ENCODE results near the gene IL17RB.

IL17RB gene

DNA sequence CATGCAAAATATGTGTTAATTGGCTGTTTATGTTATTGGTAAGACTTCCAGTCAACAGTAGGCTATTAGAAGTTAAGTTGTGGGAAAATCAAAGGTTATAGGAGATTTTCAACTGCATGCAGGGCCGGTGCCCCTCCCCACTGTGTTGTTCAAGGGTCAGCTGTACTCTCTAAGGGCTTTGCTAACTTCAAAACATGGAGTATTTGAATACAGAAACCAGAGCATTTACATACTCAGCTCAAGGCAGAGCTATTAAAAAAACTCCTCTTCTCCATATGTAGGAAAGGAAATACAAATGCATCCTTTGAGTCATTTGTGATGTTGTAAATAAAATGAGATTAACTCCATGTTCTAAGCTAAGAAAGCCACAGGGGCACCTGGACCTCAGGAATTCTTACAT lies 16.8 kb downstream of the IL17RB start:
- no peak for DNase-seq

DNA sequence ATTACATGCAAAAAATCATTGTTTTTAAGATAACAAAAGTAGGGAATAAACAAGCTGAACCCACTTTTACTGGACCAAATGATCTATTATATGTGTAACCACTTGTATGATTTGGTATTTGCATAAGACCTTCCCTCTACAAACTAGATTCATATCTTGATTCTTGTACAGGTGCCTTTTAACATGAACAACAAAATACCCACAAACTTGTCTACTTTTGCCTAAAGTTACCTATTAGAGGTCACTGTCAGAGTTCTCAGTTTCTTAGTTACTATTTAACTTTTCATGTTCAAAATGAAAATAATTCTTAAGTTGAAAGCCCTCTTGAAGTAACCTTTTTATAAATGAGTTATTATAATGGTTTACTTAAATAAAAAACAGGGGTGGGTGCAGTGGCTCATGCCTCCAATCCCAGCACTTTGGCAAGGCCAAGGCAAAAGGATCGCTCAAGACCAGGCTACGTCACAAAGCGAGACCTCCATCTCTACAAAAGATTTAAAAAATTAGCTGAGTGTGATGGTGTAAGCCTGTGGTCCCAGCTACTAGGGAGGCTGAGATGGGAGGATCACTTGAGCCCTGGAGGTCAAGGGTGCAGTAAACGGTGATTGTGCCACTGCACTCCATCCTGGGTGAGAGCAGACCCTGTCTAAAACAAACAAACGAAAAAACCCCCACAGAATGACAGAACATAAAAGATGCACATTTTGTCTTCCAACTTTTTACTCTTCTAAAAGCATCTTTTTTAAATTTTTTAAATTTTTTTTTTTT lies 19.5 kb downstream of the IL17RB start:
- no peak for DNase-seq

GRCh38 chr3:53880396-53881345 lies 34.3 kb downstream of the IL17RB start:
- no peak for DNase-seq

- DNase-seq = peak; percentile 55
Observed at GRCh38 chr3:53881691-53882593, 35.6 kb downstream of the IL17RB start, which contains the start of gene ACTR8. Gene ACTR8, minus strand, starts transcription at chr3:53882152. Its CDS starts 51 bp downstream, at chr3:53882101.

- DNase-seq = no peak
Observed at GRCh38 chr3:53883008-53883407, 36.6 kb downstream of the IL17RB start.

DNA sequence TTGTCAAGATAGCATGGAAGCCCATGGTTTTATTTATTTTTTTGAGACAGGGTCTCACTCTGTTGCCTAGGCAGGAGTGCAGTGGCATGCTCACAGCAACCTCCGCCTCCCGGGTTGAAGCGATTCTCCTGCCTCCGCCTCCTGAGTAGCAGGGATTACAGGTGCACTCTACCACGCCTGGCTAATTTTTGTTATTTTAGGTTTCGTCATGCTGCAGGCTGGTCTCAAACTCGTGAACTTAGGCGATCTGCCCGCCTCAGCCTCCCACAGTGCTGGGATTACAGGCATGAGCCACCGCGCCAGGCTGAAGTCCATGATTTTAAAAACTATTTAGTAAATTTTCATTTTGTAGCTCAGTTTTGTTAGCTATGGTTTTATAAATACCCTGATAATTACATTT lies 38.3 kb downstream of the IL17RB start:
- DNase-seq = no peak

DNA sequence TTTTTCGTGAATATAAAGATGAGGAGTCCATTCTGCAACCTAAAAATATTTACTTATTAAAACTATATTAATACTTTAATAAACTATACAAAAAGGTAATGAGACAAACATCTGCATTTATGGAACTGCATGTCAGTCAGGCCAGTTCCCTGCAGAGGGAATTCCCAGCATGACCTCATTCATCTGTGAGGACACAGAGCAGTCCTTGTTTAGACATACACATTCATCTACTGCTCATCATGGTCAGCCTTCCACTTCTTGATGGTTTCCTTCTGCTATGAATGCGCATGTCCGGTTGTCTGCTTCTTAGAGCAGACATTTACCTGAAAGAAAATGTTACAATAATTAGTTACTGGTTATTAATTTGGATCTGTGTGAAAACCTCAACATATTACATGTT lies 38.9 kb downstream of the IL17RB start:
- no peak for DNase-seq

- DNase-seq = no peak
Observed at GRCh38 chr3:53887446-53887845, 41.1 kb downstream of the IL17RB start.

- no peak for DNase-seq
Observed at GRCh38 chr3:53888232-53888631, 41.9 kb downstream of the IL17RB start.

- DNase-seq = no peak
Observed at GRCh38 chr3:53890726-53891475, 44.5 kb downstream of the IL17RB start.

- DNase-seq = peak; percentile 99
Observed at GRCh38 chr3:53891497-53892285, 45.3 kb downstream of the IL17RB start, which contains the start of gene SELENOK. Gene SELENOK, minus strand, starts transcription at chr3:53891859.

DNA sequence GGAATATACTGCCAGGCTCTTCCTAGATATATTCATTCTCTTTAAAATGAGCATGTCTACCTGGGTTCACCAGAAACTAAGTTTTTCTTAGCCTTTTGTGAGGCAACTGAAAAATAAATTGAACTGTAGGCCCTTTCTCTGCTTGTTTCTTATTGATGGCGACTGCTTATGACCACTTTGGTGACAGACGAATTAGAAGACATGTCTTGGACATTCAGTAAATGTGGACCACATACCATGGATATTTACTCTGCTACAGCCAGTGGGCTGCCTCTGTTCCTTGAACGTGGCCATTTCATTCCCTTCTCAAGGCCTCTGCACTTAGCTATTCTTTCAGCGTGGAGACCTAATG lies 45.9 kb downstream of the IL17RB start:
- DNase-seq = no peak

GRCh38 chr3:53899750-53900149 lies 53.4 kb downstream of the IL17RB start:
- no peak for DNase-seq

GRCh38 chr3:53900666-53901331 lies 54.4 kb downstream of the IL17RB start:
- DNase-seq = no peak

DNA sequence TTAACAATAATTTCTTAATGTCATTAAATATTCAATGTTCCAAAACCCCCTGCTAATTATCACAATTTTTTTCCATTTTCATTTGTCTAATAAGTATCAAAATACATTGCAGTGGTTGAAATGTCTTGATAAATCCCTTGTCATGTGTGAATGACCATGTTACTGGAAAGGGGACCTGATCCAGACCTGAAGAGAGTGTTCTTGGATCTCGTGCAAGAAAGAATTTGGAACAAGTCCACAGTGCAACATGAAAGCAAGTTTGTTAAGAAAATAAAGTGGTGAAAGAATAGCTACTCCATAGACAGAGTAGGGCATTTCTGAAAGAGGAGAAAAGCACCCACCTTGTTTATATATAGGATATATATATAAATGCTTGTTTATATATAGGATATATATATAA lies 55.7 kb downstream of the IL17RB start:
- DNase-seq = no peak

GRCh38 chr3:53902711-53903110 lies 56.3 kb downstream of the IL17RB start:
- no peak for DNase-seq

- DNase-seq = no peak
Observed at GRCh38 chr3:53913401-53913800, 67.0 kb downstream of the IL17RB start.
